Neural progenitor cell (in vitro differentiated cells): ENCODE measurements around the gene VARS2. TPM values are rescaled to one million over a fixed set of nuclear protein-coding genes. Genes with fewer than 3 reads are reported as not detected.
A peak's percentile ranks its signal among the peaks of the same experiment; 100 is the strongest.

ENCODE experiments used
- DNase-seq: peaks from one replicate; pipeline ENCODE4 v3.0.0-alpha.2; 2016; ENCODE audit warnings: low spot score
- H2AFZ ChIP-seq: fragments of 200-600 bp; sonication (generic); replicated peaks from 2 replicates; pipeline ENCODE4 v1.6.1; 2016; ENCODE audit warnings: antibody characterized with exemption
- H3F3A ChIP-seq: fragments of 200-600 bp; sonication (generic); 2 replicates; pipeline ENCODE4 v1.6.1; 2016; ENCODE audit warnings: antibody characterized with exemption, low read depth
- H3K27ac ChIP-seq: fragments of 200-600 bp; sonication (generic); 2 replicates; pipeline ENCODE4 v1.5.1; 2016; ENCODE audit warnings: mild to moderate bottlenecking
- H3K27me3 ChIP-seq: fragments of 200-600 bp; sonication (generic); 2 replicates; pipeline ENCODE4 v1.6.1; 2016; ENCODE audit warnings: mild to moderate bottlenecking, moderate library complexity
- H3K36me3 ChIP-seq: fragments of 200-600 bp; sonication (generic); 2 replicates; pipeline ENCODE4 v1.5.1; 2016
- H3K4me1 ChIP-seq: fragments of 200-600 bp; sonication (generic); 2 replicates; pipeline ENCODE4 v1.6.1; 2016; ENCODE audit warnings: mixed run types
- H3K4me2 ChIP-seq: fragments of 200-600 bp; sonication (generic); 2 replicates; pipeline ENCODE4 v1.6.1; 2016
- H3K4me3 ChIP-seq: fragments of 200-600 bp; sonication (generic); 2 replicates; pipeline ENCODE4 v1.5.1; 2016
- H3K79me2 ChIP-seq: fragments of 200-600 bp; sonication (generic); 2 replicates; pipeline ENCODE4 v1.6.1; 2016; ENCODE audit warnings: low read depth
- H3K9ac ChIP-seq: fragments of 200-600 bp; sonication (generic); 2 replicates; pipeline ENCODE4 v1.6.1; 2016
- H3K9me3 ChIP-seq: fragments of 200-600 bp; sonication (generic); 2 replicates; pipeline ENCODE4 v1.5.1; 2016; ENCODE audit warnings: low read depth
- H4K20me1 ChIP-seq: fragments of 200-600 bp; sonication (generic); 2 replicates; pipeline ENCODE4 v1.6.1; 2016; ENCODE audit warnings: low read depth
- H3K27ac Mint-ChIP-seq: 3 replicates; pipeline ENCODE4 v1.8.0; 2021; ENCODE audit warnings: mixed read lengths
- H3K27me3 Mint-ChIP-seq: 2 replicates; pipeline ENCODE4 v1.8.0; 2022; ENCODE audit warnings: low read depth, mild to moderate bottlenecking, inconsistent platforms, moderate library complexity, mixed read lengths; ENCODE audit not compliant: insufficient read depth
- H3K36me3 Mint-ChIP-seq: 3 replicates; pipeline ENCODE4 v1.8.0; 2021; ENCODE audit warnings: mixed read lengths
- H3K4me1 Mint-ChIP-seq: 3 replicates; pipeline ENCODE4 v1.8.0; 2021; ENCODE audit warnings: mixed read lengths
- H3K4me3 Mint-ChIP-seq: 3 replicates; pipeline ENCODE4 v1.8.0; 2021; ENCODE audit warnings: mild to moderate bottlenecking, moderate library complexity, mixed read lengths
- H3K9me3 Mint-ChIP-seq: 3 replicates; pipeline ENCODE4 v1.8.0; 2020; ENCODE audit warnings: mixed read lengths
- CTCF ChIP-seq: fragments of 200-600 bp; sonication (generic); IDR thresholded peaks from 2 replicates; pipeline ENCODE4 v1.5.1; 2017; ENCODE audit warnings: antibody characterized with exemption, mild to moderate bottlenecking
- EZH2 ChIP-seq: fragments of 200-600 bp; sonication (generic); IDR thresholded peaks from 2 replicates; pipeline ENCODE4 v1.6.1; 2017; ENCODE audit warnings: antibody characterized with exemption, mild to moderate bottlenecking, moderate library complexity
- EZH2phosphoT487 ChIP-seq: fragments of 200-600 bp; sonication (generic); IDR thresholded peaks from 2 replicates; pipeline ENCODE4 v1.6.1; 2017; ENCODE audit warnings: antibody characterized with exemption
- total RNA-seq: library from RNA; depleted of rRNA; stranded (reverse); fragments of >200 nt; gene quantifications from 2 replicates; pipeline ENCODE4 v1.2.3, GENCODE V29; 2015; ENCODE audit warnings: low replicate concordance

The VARS2 gene
- total RNA-seq, 1 donor from 2014 or later: 21.5 TPM

- H3K9ac ChIP-seq: no peak overlapping the region
- H3K4me1 ChIP-seq: peaks cover 30% of the 10 kb centered on the region
- peaks cover 3% of the 10 kb centered on the region for H3K27me3 Mint-ChIP-seq
- peaks cover 15% of the 10 kb centered on the region for H3K4me1 Mint-ChIP-seq
- H2AFZ ChIP-seq: no peak overlapping the region
- H3K36me3 ChIP-seq: no peaks in the 10 kb centered on the region
- H4K20me1 ChIP-seq: peaks cover 64% of the 10 kb centered on the region
- no peaks in the 10 kb centered on the region for H3K9me3 ChIP-seq
- peaks cover 17% of the 10 kb centered on the region for H3F3A ChIP-seq
- H3K27ac ChIP-seq: no peak overlapping the region
- no peak overlapping the region for H3K27ac Mint-ChIP-seq
- no peak overlapping the region for H3K4me2 ChIP-seq
- DNase-seq: no peak
- peaks cover 42% of the 10 kb centered on the region for H3K79me2 ChIP-seq
- H3K4me3 ChIP-seq: no peak overlapping the region
- TF ChIP-seq EZH2 (no peak), EZH2phosphoT487 (no peak), CTCF (no peak)
- H3K36me3 Mint-ChIP-seq: peaks cover 41% of the 10 kb centered on the region
- H3K9me3 Mint-ChIP-seq: no peaks in the 10 kb centered on the region
- no peaks in the 10 kb centered on the region for H3K27me3 ChIP-seq
- H3K4me3 Mint-ChIP-seq: no peak overlapping the region
These were observed 19.7 kb upstream of the VARS2 start for GRCh38 chr6:30894381-30894780.

GRCh38 chr6:30894935-30895334 is 19.1 kb upstream of the VARS2 start:
- H3K4me1 ChIP-seq: peaks cover 25% of the 10 kb centered on the region
- peaks cover 59% of the 10 kb centered on the region for H4K20me1 ChIP-seq
- no peaks in the 10 kb centered on the region for H3K36me3 ChIP-seq
- Mint-ChIP-seq H3K36me3 (peaks cover 37% of the 10 kb centered on the region), H3K27me3 (peaks cover 5% of the 10 kb centered on the region), H3K4me3 (no peak overlapping the region), H3K27ac (no peak overlapping the region), H3K9me3 (no peaks in the 10 kb centered on the region), H3K4me1 (peaks cover 12% of the 10 kb centered on the region)
- no peak overlapping the region for H2AFZ ChIP-seq
- peaks cover 36% of the 10 kb centered on the region for H3K79me2 ChIP-seq
- TF ChIP-seq EZH2 (no peak), EZH2phosphoT487 (no peak), CTCF (no peak)
- no peak overlapping the region for H3K4me3 ChIP-seq
- no peaks in the 10 kb centered on the region for H3K9me3 ChIP-seq
- no peak overlapping the region for H3K4me2 ChIP-seq
- H3K27me3 ChIP-seq: no peaks in the 10 kb centered on the region
- no peak overlapping the region for H3K27ac ChIP-seq
- H3K9ac ChIP-seq: no peak overlapping the region
- no peak for DNase-seq
- peaks cover 23% of the 10 kb centered on the region for H3F3A ChIP-seq

GRCh38 chr6:30895343-30895742 is 18.7 kb upstream of the VARS2 start:
- Histone ChIP-seq H3K4me2 (no peak overlapping the region), H3K4me1 (peaks cover 20% of the 10 kb centered on the region), H3K9me3 (no peaks in the 10 kb centered on the region), H3K79me2 (peaks cover 32% of the 10 kb centered on the region), H3F3A (peaks cover 27% of the 10 kb centered on the region), H3K27me3 (no peaks in the 10 kb centered on the region), H4K20me1 (peaks cover 54% of the 10 kb centered on the region), H2AFZ (no peak overlapping the region), H3K9ac (no peak overlapping the region), H3K36me3 (no peaks in the 10 kb centered on the region), H3K4me3 (no peak overlapping the region), H3K27ac (peak overlapping the region; percentile 27)
- DNase-seq: no peak
- Mint-ChIP-seq H3K4me1 (peaks cover 9% of the 10 kb centered on the region), H3K36me3 (peaks cover 32% of the 10 kb centered on the region), H3K9me3 (no peaks in the 10 kb centered on the region), H3K27me3 (peaks cover 5% of the 10 kb centered on the region), H3K4me3 (no peak overlapping the region), H3K27ac (no peak overlapping the region)
- no peak for TF ChIP-seq CTCF
- TF ChIP-seq EZH2phosphoT487: no peak
- TF ChIP-seq EZH2: no peak
